Mucosa of gallbladder (tissue), 1 donor: ENCODE measurements around the gene MVB12B. TPM values are rescaled to one million over a fixed set of nuclear protein-coding genes. Genes with fewer than 3 reads are reported as not detected.
"Not testable (repeated sequence)": the region's sequence is repeated elsewhere in the genome, so short reads cannot be mapped to it uniquely, and the experiment has no call there.

ENCODE experiments used
- DNase-seq: peaks from one replicate; pipeline ENCODE4 v3.0.0-alpha.2; 2020; ENCODE audit warnings: low spot score
- total RNA-seq: library from RNA; stranded (reverse); gene quantifications from one replicate; pipeline ENCODE4 v1.2.1, GENCODE V29; 2021
- donor health status: DM: no; HTN: no; CAD: no.

MVB12B gene
- total RNA-seq: 13.3 TPM

GRCh38 chr9:126326228-126327005 lies at the start of gene MVB12B:
Gene MVB12B (plus strand): TSS chr9:126326829. CDS start chr9:126326930, 101 bp downstream.
- DNase-seq: no peak

GRCh38 chr9:126283799-126284465 lies 42.7 kb upstream of the MVB12B start:
- no peak for DNase-seq

- not testable (repeated sequence) for DNase-seq
Measured at GRCh38 chr9:126285652-126286051, 41.0 kb upstream of the MVB12B start.

GRCh38 chr9:126287166-126287866 lies 39.3 kb upstream of the MVB12B start:
- DNase-seq: no peak

- no peak for DNase-seq
Measured at GRCh38 chr9:126290871-126291270, 35.8 kb upstream of the MVB12B start.

- no peak for DNase-seq
Measured at GRCh38 chr9:126291925-126292324, 34.7 kb upstream of the MVB12B start.

- DNase-seq: no peak
Measured at GRCh38 chr9:126292736-126293521, 33.7 kb upstream of the MVB12B start.

GRCh38 chr9:126293522-126293889 lies 33.1 kb upstream of the MVB12B start:
- no peak for DNase-seq

GRCh38 chr9:126294331-126295081 lies 32.1 kb upstream of the MVB12B start:
- DNase-seq: no peak

GRCh38 chr9:126295082-126295477 lies 31.5 kb upstream of the MVB12B start:
- no peak for DNase-seq

GRCh38 chr9:126295516-126295915 lies 31.1 kb upstream of the MVB12B start:
- no peak for DNase-seq

- DNase-seq: no peak
Measured at GRCh38 chr9:126295936-126296600, 30.6 kb upstream of the MVB12B start.

- no peak for DNase-seq
Measured at GRCh38 chr9:126296687-126297086, 29.9 kb upstream of the MVB12B start.

GRCh38 chr9:126297661-126298060 lies 29.0 kb upstream of the MVB12B start:
- no peak for DNase-seq

- DNase-seq: no peak
Measured at GRCh38 chr9:126298063-126298801, 28.4 kb upstream of the MVB12B start.

- no peak for DNase-seq
Measured at GRCh38 chr9:126299706-126300276, 26.8 kb upstream of the MVB12B start.

GRCh38 chr9:126301196-126301595 lies 25.4 kb upstream of the MVB12B start:
- no peak for DNase-seq

GRCh38 chr9:126301985-126302603 lies 24.5 kb upstream of the MVB12B start:
- DNase-seq: peak; percentile 55

- DNase-seq: no peak
Measured at GRCh38 chr9:126302730-126303129, 23.9 kb upstream of the MVB12B start.
